Stimulated activated naive CD8-positive, alpha-beta T cell treated with anti-CD3 and anti-CD28 coated beads, Interleukin-15, amount 100 ng/mL, for 72 hours (primary cell): Measurements from ENCODE around the gene YRDC.

Experiments
- ATAC-seq: fragments of 150-1000 bp; cut with Tn5 transposase; 2 replicates; pipeline ENCODE4 v1.10.0; 2021; ENCODE audit warnings: mild to moderate bottlenecking, moderate library complexity
- DNase-seq, 2 donors: peaks; one replicate each; pipeline ENCODE4 v3.0.0; 2021 to 2022
- H3K27ac Mint-ChIP-seq, 2 donors: one replicate each; pipeline ENCODE4 v1.8.0; 2022; ENCODE audit warnings: mild to moderate bottlenecking in 2 of 2, mixed read lengths in 2 of 2, moderate library complexity in 2 of 2
- H3K27me3 Mint-ChIP-seq: one replicate; pipeline ENCODE4 v1.8.0; 2022; ENCODE audit warnings: mixed read lengths
- H3K4me1 Mint-ChIP-seq: one replicate; pipeline ENCODE4 v1.8.0; 2022; ENCODE audit warnings: mild to moderate bottlenecking, mixed read lengths
- H3K4me3 Mint-ChIP-seq, 2 donors: one replicate each; pipeline ENCODE4 v1.8.0; 2022; ENCODE audit warnings: mild to moderate bottlenecking in 2 of 2, mixed read lengths in 2 of 2, moderate library complexity in 1 of 2
- H3K9me3 Mint-ChIP-seq, 2 donors: one replicate each; pipeline ENCODE4 v1.8.0; 2022; ENCODE audit warnings: mixed read lengths in 2 of 2

YRDC gene

GRCh38 chr1:37831809-37832208, 23.8 kb upstream of the YRDC start:
- no peak overlapping the region for H3K27ac Mint-ChIP-seq
- ATAC-seq (no peak), DNase-seq (no peak)
- no peak overlapping the region for H3K4me3 Mint-ChIP-seq
- H3K27me3 Mint-ChIP-seq, result no peaks in the 10 kb centered on the region
- H3K9me3 Mint-ChIP-seq, result no peaks in the 10 kb centered on the region
- no peaks in the 10 kb centered on the region for H3K4me1 Mint-ChIP-seq

- Mint-ChIP-seq H3K4me1 (peaks cover 2% of the 10 kb centered on the region), H3K27ac (no peak overlapping the region), H3K4me3 (no peak overlapping the region), H3K27me3 (no peaks in the 10 kb centered on the region), H3K9me3 (no peaks in the 10 kb centered on the region)
- no peak for ATAC-seq
- no peak for DNase-seq
Observed at GRCh38 chr1:37831109-37831508, 23.1 kb upstream of the YRDC start.

- ATAC-seq (no peak), DNase-seq (no peak)
- Mint-ChIP-seq H3K27me3 (no peaks in the 10 kb centered on the region), H3K9me3 (no peaks in the 10 kb centered on the region), H3K4me1 (peaks cover 17% of the 10 kb centered on the region), H3K27ac (peak overlapping the region in 1 of 2 donors; percentile 54), H3K4me3 (no peak overlapping the region)
Observed at GRCh38 chr1:37828410-37829074, 20.5 kb upstream of the YRDC start.

- H3K27me3 Mint-ChIP-seq, result no peaks in the 10 kb centered on the region
- H3K9me3 Mint-ChIP-seq, result no peaks in the 10 kb centered on the region
- peaks cover 17% of the 10 kb centered on the region for H3K4me1 Mint-ChIP-seq
- H3K27ac Mint-ChIP-seq, result peak overlapping the region; percentile 13 to 67
- H3K4me3 Mint-ChIP-seq, result no peak overlapping the region
- no peak for ATAC-seq
- no peak for DNase-seq
Observed at GRCh38 chr1:37825506-37825905, 17.5 kb upstream of the YRDC start.

GRCh38 chr1:37824001-37824400, 16.0 kb upstream of the YRDC start:
- no peaks in the 10 kb centered on the region for H3K27me3 Mint-ChIP-seq
- H3K4me3 Mint-ChIP-seq, result no peak overlapping the region
- H3K4me1 Mint-ChIP-seq, result peaks cover 17% of the 10 kb centered on the region
- no peak overlapping the region for H3K27ac Mint-ChIP-seq
- no peak for DNase-seq
- ATAC-seq, result no peak
- H3K9me3 Mint-ChIP-seq, result no peaks in the 10 kb centered on the region

- no peak for DNase-seq
- no peak for ATAC-seq
- Mint-ChIP-seq H3K9me3 (no peaks in the 10 kb centered on the region), H3K4me1 (peaks cover 17% of the 10 kb centered on the region), H3K4me3 (no peak overlapping the region), H3K27me3 (no peaks in the 10 kb centered on the region), H3K27ac (no peak overlapping the region)
Observed at GRCh38 chr1:37822906-37823815, 15.2 kb upstream of the YRDC start.

- DNase-seq (no peak), ATAC-seq (no peak)
- Mint-ChIP-seq H3K4me3 (no peak overlapping the region), H3K27me3 (no peaks in the 10 kb centered on the region), H3K27ac (no peak overlapping the region), H3K4me1 (peaks cover 17% of the 10 kb centered on the region), H3K9me3 (no peaks in the 10 kb centered on the region)
Observed at GRCh38 chr1:37821481-37821880, 13.5 kb upstream of the YRDC start.

- DNase-seq (no peak), ATAC-seq (no peak)
- Mint-ChIP-seq H3K4me1 (no peaks in the 10 kb centered on the region), H3K4me3 (no peak overlapping the region), H3K9me3 (no peaks in the 10 kb centered on the region), H3K27me3 (no peaks in the 10 kb centered on the region), H3K27ac (peak overlapping the region in 1 of 2 donors; percentile 84)
Observed at GRCh38 chr1:37817481-37817880, 9.5 kb upstream of the YRDC start.

- Mint-ChIP-seq H3K4me1 (peaks cover 26% of the 10 kb centered on the region), H3K4me3 (no peak overlapping the region), H3K27ac (no peak overlapping the region), H3K9me3 (no peaks in the 10 kb centered on the region), H3K27me3 (no peaks in the 10 kb centered on the region)
- no peak for ATAC-seq
- no peak for DNase-seq
Observed at GRCh38 chr1:37814252-37814651, 6.2 kb upstream of the YRDC start.

GRCh38 chr1:37813529-37814145, 5.6 kb upstream of the YRDC start:
- DNase-seq (no peak), ATAC-seq (no peak)
- H3K4me1 Mint-ChIP-seq, result peaks cover 32% of the 10 kb centered on the region
- H3K27me3 Mint-ChIP-seq, result no peaks in the 10 kb centered on the region
- no peaks in the 10 kb centered on the region for H3K9me3 Mint-ChIP-seq
- no peak overlapping the region for H3K4me3 Mint-ChIP-seq
- H3K27ac Mint-ChIP-seq, result no peak overlapping the region

GRCh38 chr1:37811027-37811655, 3.1 kb upstream of the YRDC start:
- H3K4me1 Mint-ChIP-seq, result peaks cover 49% of the 10 kb centered on the region
- peak; percentile 59 to 66 for DNase-seq
- H3K27ac Mint-ChIP-seq, result no peak overlapping the region
- H3K9me3 Mint-ChIP-seq, result no peaks in the 10 kb centered on the region
- no peaks in the 10 kb centered on the region for H3K27me3 Mint-ChIP-seq
- ATAC-seq, result no peak
- no peak overlapping the region for H3K4me3 Mint-ChIP-seq

GRCh38 chr1:37809942-37810341, 1.9 kb upstream of the YRDC start:
- no peak overlapping the region for H3K27ac Mint-ChIP-seq
- no peak for ATAC-seq
- no peaks in the 10 kb centered on the region for H3K9me3 Mint-ChIP-seq
- peaks cover 53% of the 10 kb centered on the region for H3K4me1 Mint-ChIP-seq
- H3K4me3 Mint-ChIP-seq, result no peak overlapping the region
- DNase-seq, result no peak
- H3K27me3 Mint-ChIP-seq, result no peaks in the 10 kb centered on the region

- ATAC-seq (peak; percentile 72), DNase-seq (peak in 1 of 2 donors; percentile 22)
- Mint-ChIP-seq H3K9me3 (no peaks in the 10 kb centered on the region), H3K27ac (peak overlapping the region; percentile 98 to 99), H3K4me1 (peaks cover 61% of the 10 kb centered on the region), H3K4me3 (peak overlapping the region; percentile 96 to 100), H3K27me3 (no peaks in the 10 kb centered on the region)
Observed at GRCh38 chr1:37808369-37809319, 636 bp upstream of the YRDC start.

GRCh38 chr1:37807220-37807554, 821 bp downstream of the YRDC start:
- no peaks in the 10 kb centered on the region for H3K9me3 Mint-ChIP-seq
- H3K27me3 Mint-ChIP-seq, result no peaks in the 10 kb centered on the region
- no peak for DNase-seq
- H3K4me3 Mint-ChIP-seq, result peak overlapping the region; percentile 88 to 96
- no peak for ATAC-seq
- peak overlapping the region; percentile 88 to 95 for H3K27ac Mint-ChIP-seq
- H3K4me1 Mint-ChIP-seq, result peaks cover 59% of the 10 kb centered on the region

- H3K27me3 Mint-ChIP-seq, result no peaks in the 10 kb centered on the region
- ATAC-seq (no peak), DNase-seq (no peak)
- H3K4me3 Mint-ChIP-seq, result no peak overlapping the region
- no peaks in the 10 kb centered on the region for H3K9me3 Mint-ChIP-seq
- H3K4me1 Mint-ChIP-seq, result peaks cover 25% of the 10 kb centered on the region
- peak overlapping the region in 1 of 2 donors; percentile 12 for H3K27ac Mint-ChIP-seq
Observed at GRCh38 chr1:37802439-37802838, 5.6 kb downstream of the YRDC start.
